K562 (cell line): ENCODE data around the gene MMEL1. TPM values are rescaled to one million over a fixed set of nuclear protein-coding genes. Genes with fewer than 3 reads are reported as not detected.
A peak's percentile ranks its signal among the peaks of the same experiment; 100 is the strongest.

ENCODE experiments used
- CBFA2T3 ChIP-seq: fragments of 450-650 bp; IDR thresholded peaks from 2 replicates; pipeline ENCODE4 v1.6.1; 2017
- CEBPB ChIP-seq: fragments of 450-650 bp; IDR thresholded peaks from 2 replicates; pipeline ENCODE4 v1.6.1; 2016; ENCODE audit warnings: missing genetic modification characterization, missing compliant biosample characterization
- CXXC5 ChIP-seq: fragments of 250-450 bp; sonication (Bioruptor Pico); IDR thresholded peaks from 2 replicates; pipeline ENCODE4 v1.8.0; 2022; ENCODE audit warnings: inconsistent platforms, mild to moderate bottlenecking, moderate library complexity
- EGR1 ChIP-seq: fragments of 450-650 bp; conservative IDR thresholded peaks from 2 replicates; pipeline ENCODE4 v1.6.1; 2017; ENCODE audit warnings: mild to moderate bottlenecking
- MIER1 ChIP-seq: fragments of 450-650 bp; IDR thresholded peaks from 2 replicates; pipeline ENCODE4 v1.6.1; 2016; ENCODE audit warnings: antibody characterized with exemption, mild to moderate bottlenecking, low read depth
- MTA2 ChIP-seq: fragments of 450-650 bp; IDR thresholded peaks from 2 replicates; pipeline ENCODE4 v1.6.1; 2016; ENCODE audit warnings: low read depth
- NBN ChIP-seq: fragments of 450-650 bp; IDR thresholded peaks from 2 replicates; pipeline ENCODE4 v1.6.1; 2016; ENCODE audit warnings: low read depth, mild to moderate bottlenecking
- PHF8 ChIP-seq: fragments of 200-600 bp; sonication (generic); IDR thresholded peaks from 2 replicates; pipeline ENCODE4 v1.6.1; 2012; ENCODE audit warnings: mixed run types, mild to moderate bottlenecking, inconsistent platforms, low read length, moderate library complexity, borderline replicate concordance
- PTRF ChIP-seq: fragments of 450-650 bp; IDR thresholded peaks from 2 replicates; pipeline ENCODE4 v1.6.1; 2016; ENCODE audit warnings: mild to moderate bottlenecking, missing genetic modification characterization, missing compliant biosample characterization
- ZNF24 ChIP-seq: fragments of 450-650 bp; IDR thresholded peaks from 2 replicates; pipeline ENCODE4 v1.6.1; 2016
- ZNF274 ChIP-seq: IDR thresholded peaks from 2 replicates; pipeline ENCODE4 v1.6.1; 2011; ENCODE audit warnings: low read depth, mild to moderate bottlenecking, low read length, moderate library complexity, borderline replicate concordance
- ZNF324 ChIP-seq: fragments of 250-450 bp; sonication (Bioruptor Pico); IDR thresholded peaks from 2 replicates; pipeline ENCODE4 v1.4.0; 2020; ENCODE audit warnings: mild to moderate bottlenecking
- polyA plus RNA-seq, 8 experiments: library from polyadenylated mRNA; depleted of rRNA in 4 of 8; stranded (reverse) in 5 of 8; unstranded in 3 of 8; fragments of >200 nt; fragmentation: Nextera tagmentation in 2 of 8; fragmentation: Illumina TruSeq in 1 of 8; extraction: Ambion mirVana in 2 of 8; extraction: Trizol in 1 of 8; gene quantifications; 2 replicates each; pipeline versions ENCODE4 v1.2.1 to v1.2.3, GENCODE V29; 2011 to 2014; ENCODE audit warnings: inconsistent platforms in 1 of 8, missing spikeins in 1 of 8
- total RNA-seq, 7 experiments: library from RNA; depleted of rRNA in 6 of 7; stranded (reverse); fragments of >200 nt in 6 of 7; fragmentation: Illumina TruSeq in 2 of 7; extraction: Trizol in 2 of 7; gene quantifications; 2 replicates each; pipeline versions ENCODE4 v1.2.1 to v1.2.3, GENCODE V29; 2011 to 2021; ENCODE audit warnings: low replicate concordance in 1 of 7
- TF ChIP-seq, protein P1 (sequence below), 2 experiments: IDR thresholded peaks; 2 replicates each; pipeline ENCODE4 v1.6.1; 2011; ENCODE audit warnings: borderline replicate concordance in 1 of 2, control low read depth in 1 of 2, low read depth in 1 of 2, low read length in 1 of 2, mild to moderate bottlenecking in 1 of 2, mixed read lengths in 1 of 2, moderate library complexity in 1 of 2; ENCODE audit not compliant: insufficient read depth in 1 of 2, insufficient read length in 1 of 2, poor library complexity in 1 of 2, severe bottlenecking in 1 of 2; ENCODE audit errors: extremely low read depth in 1 of 2
- TF ChIP-seq, protein P2 (sequence below): sonication (generic); formaldehyde crosslinking; IDR thresholded peaks from 2 replicates; pipeline ENCODE4 v1.8.1; 2022; ENCODE audit warnings: missing genetic modification reagents
- TF ChIP-seq, protein P3 (sequence below): IDR thresholded peaks from 2 replicates; pipeline ENCODE4 v1.6.1; 2011; ENCODE audit warnings: borderline replicate concordance, low read depth, mild to moderate bottlenecking, moderate library complexity, low read length; ENCODE audit not compliant: insufficient read depth, poor library complexity, severe bottlenecking

MMEL1 gene
- total and polyA plus RNA-seq, 9 of the 15 experiments (the other 6 are each of a cell fraction or from before 2014, with no cell fraction given), result not detected

DNA sequence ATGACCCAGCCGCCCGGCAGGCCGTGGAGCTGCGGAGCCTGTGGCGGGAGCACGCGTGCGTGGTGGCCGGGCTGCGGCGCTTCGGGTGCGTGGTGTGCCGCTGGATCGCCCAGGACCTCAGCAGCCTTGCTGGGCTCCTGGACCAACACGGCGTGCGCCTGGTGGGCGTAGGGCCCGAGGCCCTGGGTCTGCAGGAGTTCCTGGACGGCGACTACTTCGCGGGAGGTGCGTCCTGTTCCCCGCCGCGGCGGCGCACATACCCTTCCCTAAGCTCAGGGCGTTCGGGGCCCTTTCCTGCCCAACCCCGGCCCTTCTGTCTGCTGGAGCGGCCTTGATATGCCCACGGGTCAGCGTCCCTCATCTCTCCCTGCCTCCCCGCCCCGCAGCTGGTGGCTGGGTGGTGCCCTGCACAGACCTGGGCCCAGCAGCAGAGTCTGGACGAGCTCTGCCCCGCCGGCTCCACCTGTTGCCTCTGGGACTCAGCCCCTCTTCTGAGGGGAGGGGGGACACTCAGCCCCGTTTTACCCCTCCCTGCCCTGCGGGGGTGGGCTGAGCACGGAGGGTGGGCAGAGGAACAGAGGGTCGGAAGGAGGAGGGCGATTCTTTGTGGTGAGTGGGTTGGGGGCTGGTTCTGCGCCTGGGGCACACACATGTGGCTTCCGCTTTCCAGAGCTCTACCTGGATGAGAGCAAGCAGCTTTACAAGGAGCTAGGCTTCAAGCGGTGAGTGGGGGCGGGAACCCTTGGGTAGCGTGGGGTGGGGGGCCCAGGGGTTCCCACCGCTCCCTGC is 45.6 kb downstream of the MMEL1 start (continued):
- TF ChIP-seq, protein P1, sequence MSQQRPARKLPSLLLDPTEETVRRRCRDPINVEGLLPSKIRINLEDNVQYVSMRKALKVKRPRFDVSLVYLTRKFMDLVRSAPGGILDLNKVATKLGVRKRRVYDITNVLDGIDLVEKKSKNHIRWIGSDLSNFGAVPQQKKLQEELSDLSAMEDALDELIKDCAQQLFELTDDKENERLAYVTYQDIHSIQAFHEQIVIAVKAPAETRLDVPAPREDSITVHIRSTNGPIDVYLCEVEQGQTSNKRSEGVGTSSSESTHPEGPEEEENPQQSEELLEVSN (IDR thresholded peaks at IDR 0.05; ENCODE audit: borderline replicate concordance in 1 of 2, extremely low read depth in 1 of 2, insufficient read depth in 1 of 2, insufficient read length in 1 of 2, low read depth in 1 of 2, low read length in 1 of 2, poor library complexity in 1 of 2, severe bottlenecking in 1 of 2), result peak; percentile 58 to 75
- TF ChIP-seq PHF8 (peak; percentile 47; the same call in 1 of the 2 replicates), PTRF (tag) (no peak), ZNF274 (no peak), ZNF324 (no peak), EGR1 (peak; percentile 6; the same call in 1 of the 2 replicates), MIER1 (no peak), ZNF24 (no peak), NBN (no peak), CEBPB (tag) (no peak), MTA2 (no peak), CXXC5 (peak; percentile 59), CBFA2T3 (no peak)
- TF ChIP-seq, protein P2, sequence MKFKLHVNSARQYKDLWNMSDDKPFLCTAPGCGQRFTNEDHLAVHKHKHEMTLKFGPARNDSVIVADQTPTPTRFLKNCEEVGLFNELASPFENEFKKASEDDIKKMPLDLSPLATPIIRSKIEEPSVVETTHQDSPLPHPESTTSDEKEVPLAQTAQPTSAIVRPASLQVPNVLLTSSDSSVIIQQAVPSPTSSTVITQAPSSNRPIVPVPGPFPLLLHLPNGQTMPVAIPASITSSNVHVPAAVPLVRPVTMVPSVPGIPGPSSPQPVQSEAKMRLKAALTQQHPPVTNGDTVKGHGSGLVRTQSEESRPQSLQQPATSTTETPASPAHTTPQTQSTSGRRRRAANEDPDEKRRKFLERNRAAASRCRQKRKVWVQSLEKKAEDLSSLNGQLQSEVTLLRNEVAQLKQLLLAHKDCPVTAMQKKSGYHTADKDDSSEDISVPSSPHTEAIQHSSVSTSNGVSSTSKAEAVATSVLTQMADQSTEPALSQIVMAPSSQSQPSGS, result no peak
- TF ChIP-seq, protein P3, sequence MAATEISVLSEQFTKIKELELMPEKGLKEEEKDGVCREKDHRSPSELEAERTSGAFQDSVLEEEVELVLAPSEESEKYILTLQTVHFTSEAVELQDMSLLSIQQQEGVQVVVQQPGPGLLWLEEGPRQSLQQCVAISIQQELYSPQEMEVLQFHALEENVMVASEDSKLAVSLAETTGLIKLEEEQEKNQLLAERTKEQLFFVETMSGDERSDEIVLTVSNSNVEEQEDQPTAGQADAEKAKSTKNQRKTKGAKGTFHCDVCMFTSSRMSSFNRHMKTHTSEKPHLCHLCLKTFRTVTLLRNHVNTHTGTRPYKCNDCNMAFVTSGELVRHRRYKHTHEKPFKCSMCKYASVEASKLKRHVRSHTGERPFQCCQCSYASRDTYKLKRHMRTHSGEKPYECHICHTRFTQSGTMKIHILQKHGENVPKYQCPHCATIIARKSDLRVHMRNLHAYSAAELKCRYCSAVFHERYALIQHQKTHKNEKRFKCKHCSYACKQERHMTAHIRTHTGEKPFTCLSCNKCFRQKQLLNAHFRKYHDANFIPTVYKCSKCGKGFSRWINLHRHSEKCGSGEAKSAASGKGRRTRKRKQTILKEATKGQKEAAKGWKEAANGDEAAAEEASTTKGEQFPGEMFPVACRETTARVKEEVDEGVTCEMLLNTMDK, result no peak
- TF ChIP-seq, all 486 proteins: peak for 16
